HepG2 (cell line): ENCODE data around the gene UTS2R. TPM values are rescaled to one million over a fixed set of nuclear protein-coding genes. Genes with fewer than 3 reads are reported as not detected.

Source experiments
- ATAC-seq: fragments of 200-7000 bp; cut with Tn5 transposase; 3 replicates; pipeline ENCODE4 v1.9.1; 2020; ENCODE audit warnings: mild to moderate bottlenecking, moderate library complexity
- BruUV-seq: library from RNA; stranded (reverse); fragments of 400-500 nt; replicated peaks from 2 replicates; lab custom pipeline; 2021; lab: Mats Ljungman, UMichigan
- CTCF ChIA-PET: fragments of 300-600 bp; formaldehyde crosslinking; extraction: SDS; loops from one replicate; lab custom pipeline; 2021; ENCODE audit warnings: low total read pairs, inconsistent platforms, low intra/inter-chr PET ratio; lab: Yijun Ruan, JAX
- POLR2A ChIA-PET: fragments of 350-600 bp; sonication (Branson Sonifier 250); formaldehyde crosslinking; loops from one replicate; lab custom pipeline; 2020; ENCODE audit warnings: antibody characterized with exemption, inconsistent platforms; lab: Yijun Ruan, JAX
- DNase-seq: peaks from one replicate; pipeline ENCODE4 v3.0.0-alpha.2; 2015; ENCODE audit warnings: low spot score
- FAIRE-seq: peaks from 3 replicates; lab custom pipeline; 2011; peaks lifted over from hg19 to GRCh38; lab: Jason Lieb, UNC
- H2AFZ ChIP-seq: one replicate; pipeline ENCODE4 v1.6.1; 2011; ENCODE audit warnings: low read length, inconsistent platforms
- H3K27ac ChIP-seq: fragments of 300-600 bp; 3 replicates; pipeline ENCODE4 v1.8.0; 2011; ENCODE audit warnings: mixed run types, mild to moderate bottlenecking, mixed read lengths, low read length, inconsistent platforms; ENCODE audit not compliant: insufficient read depth; ENCODE audit errors: extremely low read length
- H3K27me3 ChIP-seq, 2 experiments: fragments of 200-600 bp in 1 of 2; 2 replicates in 1 of 2; 3 replicates in 1 of 2; pipeline versions ENCODE4 v1.6.0 to v1.8.0; 2011; ENCODE audit warnings: low read length in 2 of 2, mild to moderate bottlenecking in 2 of 2, moderate library complexity in 2 of 2, inconsistent platforms in 1 of 2; ENCODE audit not compliant: insufficient read depth in 2 of 2, control insufficient read depth in 1 of 2
- H3K36me3 ChIP-seq, 2 experiments: fragments of 200-600 bp in 1 of 2; replicated peaks in 1 of 2; 2 replicates in 1 of 2; 3 replicates in 1 of 2; pipeline versions ENCODE4 v1.5.1 to v1.8.0; 2011; ENCODE audit warnings: low read length in 2 of 2, inconsistent platforms in 1 of 2; ENCODE audit not compliant: insufficient read depth in 2 of 2, control insufficient read depth in 1 of 2
- H3K4me1 ChIP-seq: 2 replicates; pipeline ENCODE4 v1.5.1; 2012; ENCODE audit warnings: low read length, inconsistent platforms; ENCODE audit not compliant: insufficient read depth
- H3K4me2 ChIP-seq: 2 replicates; pipeline ENCODE4 v1.6.0; 2011; ENCODE audit warnings: low read depth, low read length, inconsistent platforms
- H3K4me3 ChIP-seq, 3 experiments: fragments of 200-600 bp in 1 of 3; sonication (generic), shearing (Covaris generic) in 1 of 3; replicated peaks in 1 of 3; 2 replicates each; pipeline ENCODE4 v1.5.1; 2011 to 2016; ENCODE audit warnings: low read length in 3 of 3, inconsistent platforms in 2 of 3, low read depth in 2 of 3, mild to moderate bottlenecking in 2 of 3, control low read depth in 1 of 3, mixed read lengths in 1 of 3; ENCODE audit not compliant: insufficient read depth in 1 of 3
- H3K79me2 ChIP-seq: one replicate; pipeline ENCODE4 v1.6.1; 2011; ENCODE audit warnings: low read length, inconsistent platforms; ENCODE audit not compliant: insufficient read depth
- H3K9ac ChIP-seq: 2 replicates; pipeline ENCODE4 v1.6.0; 2011; ENCODE audit warnings: mild to moderate bottlenecking, low read depth, low read length, inconsistent platforms; ENCODE audit not compliant: insufficient read depth
- H3K9me3 ChIP-seq: 2 replicates; pipeline ENCODE4 v1.5.1; 2012; ENCODE audit warnings: mild to moderate bottlenecking, low read length
- H4K20me1 ChIP-seq: 2 replicates; pipeline ENCODE4 v1.6.0; 2011; ENCODE audit warnings: inconsistent platforms, mild to moderate bottlenecking, low read length, moderate library complexity; ENCODE audit not compliant: insufficient read depth
- CC2D1A ChIP-seq: sonication (generic); formaldehyde crosslinking; IDR thresholded peaks from 2 replicates; pipeline ENCODE4 v1.8.1; 2023; ENCODE audit warnings: mild to moderate bottlenecking, missing genetic modification reagents
- HNRNPUL1 ChIP-seq: fragments of 200-400 bp; formaldehyde crosslinking; IDR thresholded peaks from 2 replicates; pipeline ENCODE4 v1.6.1; 2017; ENCODE audit warnings: low read depth, mild to moderate bottlenecking, low read length, moderate library complexity
- PHF8 ChIP-seq: sonication (generic); formaldehyde crosslinking; IDR thresholded peaks from 2 replicates; pipeline ENCODE4 v1.5.0; 2020; ENCODE audit warnings: missing genetic modification reagents
- SATB2 ChIP-seq: sonication (generic); formaldehyde crosslinking; IDR thresholded peaks from 2 replicates; pipeline ENCODE4 v1.5.0; 2020; ENCODE audit warnings: missing genetic modification reagents
- TCF7L2 ChIP-seq: IDR thresholded peaks from 2 replicates; pipeline ENCODE4 v1.6.1; 2011; ENCODE audit warnings: mild to moderate bottlenecking, low read depth, low read length, moderate library complexity
- ZNF431 ChIP-seq: sonication (generic); formaldehyde crosslinking; IDR thresholded peaks from 2 replicates; pipeline ENCODE4 v1.9.0; 2022; ENCODE audit warnings: missing genetic modification reagents, low read depth, mild to moderate bottlenecking, borderline replicate concordance
- ZNF737 ChIP-seq: sonication (generic); formaldehyde crosslinking; IDR thresholded peaks from 2 replicates; pipeline ENCODE4 v1.5.0; 2020; ENCODE audit warnings: missing genetic modification reagents, mild to moderate bottlenecking, borderline replicate concordance
- ZNF761 ChIP-seq: sonication (generic); formaldehyde crosslinking; conservative IDR thresholded peaks from 2 replicates; pipeline ENCODE4 v1.4.0; 2020; ENCODE audit warnings: mild to moderate bottlenecking, missing genetic modification reagents
- WGBS: methylation state at CpG from one replicate; pipeline ENCODE4 v1.1.6; 2017; ENCODE audit warnings: low lambda C conversion rate; 5-methylcytosine and 5-hydroxymethylcytosine counted together
- in situ Hi-C: cut with HindIII; loops from 2 replicates; pipeline ENCODE4 v1.10.0; 2017; ENCODE audit warnings: low pct_unique_long_range_greater_than_20kb; ENCODE audit not compliant: extremely low pct_ligation_motif_present
- intact Hi-C: fragments of 100-400 bp; cut with micrococcal nuclease; formaldehyde crosslinking; loops from one replicate; pipeline ENCODE4 v1.10.0; 2022; ENCODE audit not compliant: unreplicated experiment
- polyA plus RNA-seq, 8 experiments: library from polyadenylated mRNA; depleted of rRNA in 3 of 8; stranded (reverse) in 7 of 8; unstranded in 1 of 8; fragments of >200 nt; fragmentation: Illumina TruSeq in 4 of 8; extraction: Trizol in 4 of 8; gene quantifications; 2 replicates each; pipeline versions ENCODE4 v1.2.1 to v1.2.3, GENCODE V29; 2011 to 2016; ENCODE audit warnings: low read depth in 4 of 8, missing spikeins in 1 of 8, mixed read lengths in 1 of 8; ENCODE audit not compliant: insufficient read depth in 1 of 8
- total RNA-seq, 5 experiments: library from RNA; depleted of rRNA; stranded (reverse); fragments of >200 nt; fragmentation: Illumina TruSeq; extraction: Trizol; gene quantifications; 2 replicates each; pipeline ENCODE4 v1.2.3, GENCODE V29; 2016; ENCODE audit warnings: low read depth in 1 of 5
- TF ChIP-seq, protein P1 (sequence below): sonication (generic); formaldehyde crosslinking; IDR thresholded peaks from 2 replicates; pipeline ENCODE4 v1.4.0; 2020; ENCODE audit warnings: missing genetic modification reagents, mild to moderate bottlenecking, borderline replicate concordance
- TF ChIP-seq, protein P2 (sequence below): sonication (generic); formaldehyde crosslinking; IDR thresholded peaks from 2 replicates; pipeline ENCODE4 v1.5.0; 2020; ENCODE audit warnings: mild to moderate bottlenecking, missing genetic modification reagents, moderate library complexity
- TF ChIP-seq, protein P3 (sequence below): sonication (generic); formaldehyde crosslinking; IDR thresholded peaks from 2 replicates; pipeline ENCODE4 v1.5.0; 2020; ENCODE audit warnings: mild to moderate bottlenecking, missing genetic modification reagents
- TF ChIP-seq, protein P4 (sequence below): sonication (generic); formaldehyde crosslinking; IDR thresholded peaks from 2 replicates; pipeline ENCODE4 v1.4.0; 2020; ENCODE audit warnings: missing genetic modification reagents
- TF ChIP-seq, protein P5 (sequence below): sonication (generic); formaldehyde crosslinking; IDR thresholded peaks from 2 replicates; pipeline ENCODE4 v1.5.1; 2020; ENCODE audit warnings: mild to moderate bottlenecking, missing genetic modification reagents, moderate library complexity

The UTS2R gene
- total and polyA plus RNA-seq, 2 of the 13 experiments (the other 11 are each of a cell fraction or from before 2014, with no cell fraction given), result 0.13 to 0.15 TPM

DNA sequence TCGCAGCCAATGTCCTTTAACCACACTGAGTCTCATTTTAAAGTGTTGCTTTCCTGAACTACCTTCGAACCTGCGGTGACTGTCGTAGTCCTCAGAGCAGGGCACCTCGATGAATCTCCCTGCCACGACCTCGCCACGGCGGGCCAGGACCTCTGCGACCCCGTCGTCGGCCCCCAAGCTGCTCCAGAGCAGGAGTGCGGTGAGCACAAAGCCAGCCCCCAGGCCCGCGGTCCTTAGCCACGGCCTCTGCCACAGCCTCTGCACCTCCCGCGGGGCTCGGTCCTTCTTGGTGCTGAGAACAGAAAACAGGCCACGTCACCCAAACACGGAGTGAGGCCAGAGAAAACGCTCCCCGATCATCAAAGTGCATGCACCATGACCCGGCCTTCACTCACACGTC, 43.8 kb downstream of the UTS2R start:
- in situ Hi-C loops, result no loop called here
- Histone ChIP-seq H3K4me2 (no peak overlapping the region), H2AFZ (no peak overlapping the region), H3K9ac (no peak overlapping the region), H3K79me2 (peaks cover 8% of the 10 kb centered on the region), H3K4me1 (peaks cover 38% of the 10 kb centered on the region), H3K4me3 (no peak overlapping the region), H3K27ac (no peak overlapping the region), H3K36me3 (peaks cover 2 to 17% of the 10 kb centered on the region in 2 experiments; a peak in 3 of 5 replicates), H3K9me3 (no peaks in the 10 kb centered on the region)
- WGBS, result 96% methylated on average over 26 of the region's 26 CpGs
- no peak for DNase-seq
- ChIA-PET POLR2A (interaction anchor here (1.1 kb wide), 1 partner anchor 123 kb away, joined by 3 read pairs; no protein-coding TSS in a partner anchor), CTCF (interaction anchor here (5.0 kb wide), 1 partner anchor 62 kb away, joined by 41 read pairs; no protein-coding TSS in a partner anchor)
- intact Hi-C loops, result no loop called here
- BruUV-seq, result no TSS peak
- no peak for FAIRE-seq
- ATAC-seq, result no peak
- TF ChIP-seq ZNF761 (CRISPR knock-in tag) (no peak), ZNF737 (no peak), HNRNPUL1 (no peak), SATB2 (CRISPR knock-in tag) (no peak), TCF7L2 (no peak), PHF8 (no peak), ZNF431 (CRISPR knock-in tag) (no peak), CC2D1A (CRISPR knock-in tag) (no peak)
- TF ChIP-seq, protein P1, sequence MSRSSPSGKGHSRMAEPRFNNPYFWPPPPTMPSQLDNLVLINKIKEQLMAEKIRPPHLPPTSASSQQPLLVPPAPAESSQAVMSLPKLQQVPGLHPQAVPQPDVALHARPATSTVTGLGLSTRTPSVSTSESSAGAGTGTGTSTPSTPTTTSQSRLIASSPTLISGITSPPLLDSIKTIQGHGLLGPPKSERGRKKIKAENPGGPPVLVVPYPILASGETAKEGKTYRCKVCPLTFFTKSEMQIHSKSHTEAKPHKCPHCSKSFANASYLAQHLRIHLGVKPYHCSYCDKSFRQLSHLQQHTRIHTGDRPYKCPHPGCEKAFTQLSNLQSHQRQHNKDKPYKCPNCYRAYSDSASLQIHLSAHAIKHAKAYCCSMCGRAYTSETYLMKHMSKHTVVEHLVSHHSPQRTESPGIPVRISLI, result no peak
- TF ChIP-seq, protein P2, sequence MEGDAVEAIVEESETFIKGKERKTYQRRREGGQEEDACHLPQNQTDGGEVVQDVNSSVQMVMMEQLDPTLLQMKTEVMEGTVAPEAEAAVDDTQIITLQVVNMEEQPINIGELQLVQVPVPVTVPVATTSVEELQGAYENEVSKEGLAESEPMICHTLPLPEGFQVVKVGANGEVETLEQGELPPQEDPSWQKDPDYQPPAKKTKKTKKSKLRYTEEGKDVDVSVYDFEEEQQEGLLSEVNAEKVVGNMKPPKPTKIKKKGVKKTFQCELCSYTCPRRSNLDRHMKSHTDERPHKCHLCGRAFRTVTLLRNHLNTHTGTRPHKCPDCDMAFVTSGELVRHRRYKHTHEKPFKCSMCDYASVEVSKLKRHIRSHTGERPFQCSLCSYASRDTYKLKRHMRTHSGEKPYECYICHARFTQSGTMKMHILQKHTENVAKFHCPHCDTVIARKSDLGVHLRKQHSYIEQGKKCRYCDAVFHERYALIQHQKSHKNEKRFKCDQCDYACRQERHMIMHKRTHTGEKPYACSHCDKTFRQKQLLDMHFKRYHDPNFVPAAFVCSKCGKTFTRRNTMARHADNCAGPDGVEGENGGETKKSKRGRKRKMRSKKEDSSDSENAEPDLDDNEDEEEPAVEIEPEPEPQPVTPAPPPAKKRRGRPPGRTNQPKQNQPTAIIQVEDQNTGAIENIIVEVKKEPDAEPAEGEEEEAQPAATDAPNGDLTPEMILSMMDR (CRISPR knock-in tag), result no peak
- TF ChIP-seq, protein P3, sequence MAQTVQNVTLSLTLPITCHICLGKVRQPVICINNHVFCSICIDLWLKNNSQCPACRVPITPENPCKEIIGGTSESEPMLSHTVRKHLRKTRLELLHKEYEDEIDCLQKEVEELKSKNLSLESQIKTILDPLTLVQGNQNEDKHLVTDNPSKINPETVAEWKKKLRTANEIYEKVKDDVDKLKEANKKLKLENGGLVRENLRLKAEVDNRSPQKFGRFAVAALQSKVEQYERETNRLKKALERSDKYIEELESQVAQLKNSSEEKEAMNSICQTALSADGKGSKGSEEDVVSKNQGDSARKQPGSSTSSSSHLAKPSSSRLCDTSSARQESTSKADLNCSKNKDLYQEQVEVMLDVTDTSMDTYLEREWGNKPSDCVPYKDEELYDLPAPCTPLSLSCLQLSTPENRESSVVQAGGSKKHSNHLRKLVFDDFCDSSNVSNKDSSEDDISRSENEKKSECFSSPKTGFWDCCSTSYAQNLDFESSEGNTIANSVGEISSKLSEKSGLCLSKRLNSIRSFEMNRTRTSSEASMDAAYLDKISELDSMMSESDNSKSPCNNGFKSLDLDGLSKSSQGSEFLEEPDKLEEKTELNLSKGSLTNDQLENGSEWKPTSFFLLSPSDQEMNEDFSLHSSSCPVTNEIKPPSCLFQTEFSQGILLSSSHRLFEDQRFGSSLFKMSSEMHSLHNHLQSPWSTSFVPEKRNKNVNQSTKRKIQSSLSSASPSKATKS (CRISPR knock-in tag), result no peak
- TF ChIP-seq, protein P4, sequence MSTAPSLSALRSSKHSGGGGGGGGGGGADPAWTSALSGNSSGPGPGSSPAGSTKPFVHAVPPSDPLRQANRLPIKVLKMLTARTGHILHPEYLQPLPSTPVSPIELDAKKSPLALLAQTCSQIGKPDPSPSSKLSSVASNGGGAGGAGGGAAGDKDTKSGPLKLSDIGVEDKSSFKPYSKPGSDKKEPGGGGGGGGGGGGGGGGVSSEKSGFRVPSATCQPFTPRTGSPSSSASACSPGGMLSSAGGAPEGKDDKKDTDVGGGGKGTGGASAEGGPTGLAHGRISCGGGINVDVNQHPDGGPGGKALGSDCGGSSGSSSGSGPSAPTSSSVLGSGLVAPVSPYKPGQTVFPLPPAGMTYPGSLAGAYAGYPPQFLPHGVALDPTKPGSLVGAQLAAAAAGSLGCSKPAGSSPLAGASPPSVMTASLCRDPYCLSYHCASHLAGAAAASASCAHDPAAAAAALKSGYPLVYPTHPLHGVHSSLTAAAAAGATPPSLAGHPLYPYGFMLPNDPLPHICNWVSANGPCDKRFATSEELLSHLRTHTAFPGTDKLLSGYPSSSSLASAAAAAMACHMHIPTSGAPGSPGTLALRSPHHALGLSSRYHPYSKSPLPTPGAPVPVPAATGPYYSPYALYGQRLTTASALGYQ (CRISPR knock-in tag), result no peak
- TF ChIP-seq, protein P5, sequence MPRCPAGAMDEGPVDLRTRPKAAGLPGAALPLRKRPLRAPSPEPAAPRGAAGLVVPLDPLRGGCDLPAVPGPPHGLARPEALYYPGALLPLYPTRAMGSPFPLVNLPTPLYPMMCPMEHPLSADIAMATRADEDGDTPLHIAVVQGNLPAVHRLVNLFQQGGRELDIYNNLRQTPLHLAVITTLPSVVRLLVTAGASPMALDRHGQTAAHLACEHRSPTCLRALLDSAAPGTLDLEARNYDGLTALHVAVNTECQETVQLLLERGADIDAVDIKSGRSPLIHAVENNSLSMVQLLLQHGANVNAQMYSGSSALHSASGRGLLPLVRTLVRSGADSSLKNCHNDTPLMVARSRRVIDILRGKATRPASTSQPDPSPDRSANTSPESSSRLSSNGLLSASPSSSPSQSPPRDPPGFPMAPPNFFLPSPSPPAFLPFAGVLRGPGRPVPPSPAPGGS, result no peak
- TF ChIP-seq, all 625 proteins: peak for 0
- H3K27me3 ChIP-seq, result no peaks in the 10 kb centered on the region; a peak in 1 of 5 replicates
- peaks cover 22% of the 10 kb centered on the region; the same call in 1 of the 2 replicates for H4K20me1 ChIP-seq
